ENCODE results near the gene RABGGTA. TPM values are rescaled to one million over a fixed set of nuclear protein-coding genes. Genes with fewer than 3 reads are reported as not detected.
"Not testable (repeated sequence)": the region's sequence is repeated elsewhere in the genome, so short reads cannot be mapped to it uniquely, and the experiment has no call there.

Gene RABGGTA
- total RNA-seq, 1 donor = 34.0 TPM

- H4K20me1 ChIP-seq (ENCODE audit: insufficient read depth, low read length) = no peaks in the 10 kb centered on the region
- no peaks in the 10 kb centered on the region for H3K79me2 ChIP-seq (ENCODE audit: insufficient read depth, low read length)
- no peak for TF ChIP-seq CTCF (IDR thresholded peaks at IDR 0.05; ENCODE audit: extremely low read depth, low read depth, low read length)
- no peak for DNase-seq (ENCODE audit: insufficient read length, low spot score, missing footprints)
- no peaks in the 10 kb centered on the region for H3K36me3 ChIP-seq (ENCODE audit: insufficient read depth, low read length)
- H3K27me3 ChIP-seq (ENCODE audit: insufficient read depth, low read length) = no peaks in the 10 kb centered on the region
- H2AFZ ChIP-seq (ENCODE audit: low read length) = no peak overlapping the region
- peaks cover 8% of the 10 kb centered on the region for H3K4me1 ChIP-seq (ENCODE audit: insufficient read depth, low read length)
- H3K9me3 ChIP-seq (ENCODE audit: low read depth, low read length) = no peaks in the 10 kb centered on the region
- no peak overlapping the region for H3K4me2 ChIP-seq (ENCODE audit: insufficient read depth, low read length)
- no peak overlapping the region for H3K27ac ChIP-seq (ENCODE audit: low read depth, low read length)
- no peak overlapping the region for H3K4me3 ChIP-seq (ENCODE audit: insufficient read depth, low read length)
Measured at GRCh38 chr14:24249230-24250021, 22.0 kb downstream of the RABGGTA start.

DNA sequence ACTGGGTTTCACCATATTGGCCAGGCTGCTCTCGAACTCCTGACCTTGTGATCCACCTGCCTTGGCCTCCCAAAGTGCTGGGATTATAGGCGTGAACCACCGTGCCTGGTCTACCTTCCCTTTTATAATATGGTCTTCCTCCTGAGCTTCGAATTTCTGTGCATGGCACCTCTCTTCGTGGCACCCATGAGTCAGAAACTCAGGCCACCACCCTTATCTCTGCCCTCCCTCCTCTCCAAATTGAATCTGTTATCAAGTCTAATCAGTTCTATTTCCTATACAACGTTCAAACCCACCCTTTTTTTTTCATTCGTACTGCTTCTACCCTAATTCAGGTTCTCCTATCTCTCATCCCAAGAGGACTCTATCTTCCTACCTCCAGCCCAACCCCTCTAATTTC is 24.0 kb downstream of the RABGGTA start:
- no peak overlapping the region for H3K4me3 ChIP-seq (ENCODE audit: insufficient read depth, low read length)
- H4K20me1 ChIP-seq (ENCODE audit: insufficient read depth, low read length) = no peaks in the 10 kb centered on the region
- H3K9me3 ChIP-seq (ENCODE audit: low read depth, low read length) = no peaks in the 10 kb centered on the region
- H3K27me3 ChIP-seq (ENCODE audit: insufficient read depth, low read length) = no peaks in the 10 kb centered on the region
- no peak overlapping the region for H3K4me2 ChIP-seq (ENCODE audit: insufficient read depth, low read length)
- H3K79me2 ChIP-seq (ENCODE audit: insufficient read depth, low read length) = no peaks in the 10 kb centered on the region
- no peak overlapping the region for H2AFZ ChIP-seq (ENCODE audit: low read length)
- TF ChIP-seq CTCF (IDR thresholded peaks at IDR 0.05; ENCODE audit: extremely low read depth, low read depth, low read length) = no peak
- no peaks in the 10 kb centered on the region for H3K36me3 ChIP-seq (ENCODE audit: insufficient read depth, low read length)
- H3K4me1 ChIP-seq (ENCODE audit: insufficient read depth, low read length) = peaks cover 8% of the 10 kb centered on the region
- no peak for DNase-seq (ENCODE audit: insufficient read length, low spot score, missing footprints)
- H3K27ac ChIP-seq (ENCODE audit: low read depth, low read length) = no peak overlapping the region

- Histone ChIP-seq H3K27me3 (ENCODE audit: insufficient read depth, low read length) (no peaks in the 10 kb centered on the region), H3K9me3 (ENCODE audit: low read depth, low read length) (no peaks in the 10 kb centered on the region), H3K4me1 (ENCODE audit: insufficient read depth, low read length) (peaks cover 7% of the 10 kb centered on the region), H4K20me1 (ENCODE audit: insufficient read depth, low read length) (peaks cover 3% of the 10 kb centered on the region), H3K4me2 (ENCODE audit: insufficient read depth, low read length) (peak overlapping the region; percentile 37), H3K36me3 (ENCODE audit: insufficient read depth, low read length) (no peaks in the 10 kb centered on the region), H3K4me3 (ENCODE audit: insufficient read depth, low read length) (peak overlapping the region; percentile 20), H3K79me2 (ENCODE audit: insufficient read depth, low read length) (peaks cover 3% of the 10 kb centered on the region), H2AFZ (ENCODE audit: low read length) (peak overlapping the region; percentile 44), H3K27ac (ENCODE audit: low read depth, low read length) (no peak overlapping the region)
- DNase-seq (ENCODE audit: insufficient read length, low spot score, missing footprints) = no peak
- TF ChIP-seq CTCF (IDR thresholded peaks at IDR 0.05; ENCODE audit: extremely low read depth, low read depth, low read length) = no peak
Measured at GRCh38 chr14:24246765-24247212, 24.6 kb downstream of the RABGGTA start.

- not testable (repeated sequence) for H4K20me1 ChIP-seq (ENCODE audit: insufficient read depth, low read length); H3K27ac ChIP-seq (ENCODE audit: low read depth, low read length); H3K9me3 ChIP-seq (ENCODE audit: low read depth, low read length); H3K4me3 ChIP-seq (ENCODE audit: insufficient read depth, low read length); H3K4me2 ChIP-seq (ENCODE audit: insufficient read depth, low read length); H2AFZ ChIP-seq (ENCODE audit: low read length); H3K36me3 ChIP-seq (ENCODE audit: insufficient read depth, low read length); DNase-seq (ENCODE audit: insufficient read length, low spot score, missing footprints); H3K27me3 ChIP-seq (ENCODE audit: insufficient read depth, low read length)
- Histone ChIP-seq H3K79me2 (ENCODE audit: insufficient read depth, low read length) (peaks cover 16% of the 10 kb centered on the region), H3K4me1 (ENCODE audit: insufficient read depth, low read length) (peaks cover 13% of the 10 kb centered on the region)
Measured at GRCh38 chr14:24245350-24245749, 26.0 kb downstream of the RABGGTA start.
